ENCODE data around the gene TMEM53.
"Not testable (repeated sequence)": the region's sequence is repeated elsewhere in the genome, so short reads cannot be mapped to it uniquely, and the experiment has no call there.

TMEM53 gene

GRCh38 chr1:44674113-44675000 lies at the start of gene TMEM53, which contains the start of gene ARMH1:
Gene TMEM53 (minus strand): TSS chr1:44674481. CDS start chr1:44674391, 90 bp downstream.
Gene ARMH1 (plus strand): TSS chr1:44674714. CDS start chr1:44689698, 14,984 bp downstream.
- DNase-seq (ENCODE audit: low read depth): peak; percentile 94

GRCh38 chr1:44723496-44724295 lies 49.4 kb upstream of the TMEM53 start:
- DNase-seq (ENCODE audit: low read depth): peak; percentile 57

DNA sequence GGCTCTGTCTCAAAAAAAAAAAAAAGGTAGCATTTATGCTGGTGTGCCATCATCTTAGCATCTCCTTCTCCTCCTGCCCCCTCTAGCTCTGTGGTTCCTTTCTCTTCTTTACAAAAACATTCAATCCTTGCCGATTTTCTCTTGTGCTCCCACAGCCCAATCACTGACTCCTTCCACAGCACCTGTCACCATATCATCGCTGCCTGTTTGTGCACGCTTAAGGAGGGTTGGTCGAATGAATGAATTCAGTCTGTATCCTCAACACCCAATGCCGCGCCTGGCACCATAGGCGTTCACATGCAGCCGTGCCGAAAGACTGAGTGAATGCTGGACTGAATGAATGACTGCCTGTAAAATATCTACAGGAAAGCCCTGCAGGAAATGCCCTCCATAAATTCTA lies 48.8 kb upstream of the TMEM53 start:
- DNase-seq (ENCODE audit: low read depth): no peak

GRCh38 chr1:44721485-44722361 lies 47.4 kb upstream of the TMEM53 start:
- DNase-seq (ENCODE audit: low read depth): peak; percentile 74

- DNase-seq (ENCODE audit: low read depth): no peak
Observed at GRCh38 chr1:44720281-44720680, 46.0 kb upstream of the TMEM53 start.

- no peak for DNase-seq (ENCODE audit: low read depth)
Observed at GRCh38 chr1:44719318-44719717, 45.0 kb upstream of the TMEM53 start.

DNA sequence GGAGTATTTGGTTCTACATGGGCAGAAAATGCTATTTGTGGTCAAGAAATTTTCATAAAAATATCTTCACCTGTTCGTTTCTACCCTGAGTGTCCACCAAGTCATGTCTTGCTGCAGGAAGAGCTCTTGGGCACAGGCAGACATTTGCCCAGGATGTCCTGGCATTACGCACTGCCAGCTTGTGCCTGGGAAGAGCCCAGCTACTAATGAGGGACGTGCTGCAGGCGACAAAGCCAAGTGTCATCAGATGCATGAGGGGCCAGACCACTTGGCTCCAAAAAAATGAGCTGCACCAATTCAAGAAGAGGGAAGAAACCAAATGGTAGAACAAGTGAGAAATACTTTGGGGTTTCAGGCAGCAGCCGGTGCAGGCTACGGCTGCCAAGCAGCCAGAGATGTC lies 43.8 kb upstream of the TMEM53 start:
- no peak for DNase-seq (ENCODE audit: low read depth)

DNA sequence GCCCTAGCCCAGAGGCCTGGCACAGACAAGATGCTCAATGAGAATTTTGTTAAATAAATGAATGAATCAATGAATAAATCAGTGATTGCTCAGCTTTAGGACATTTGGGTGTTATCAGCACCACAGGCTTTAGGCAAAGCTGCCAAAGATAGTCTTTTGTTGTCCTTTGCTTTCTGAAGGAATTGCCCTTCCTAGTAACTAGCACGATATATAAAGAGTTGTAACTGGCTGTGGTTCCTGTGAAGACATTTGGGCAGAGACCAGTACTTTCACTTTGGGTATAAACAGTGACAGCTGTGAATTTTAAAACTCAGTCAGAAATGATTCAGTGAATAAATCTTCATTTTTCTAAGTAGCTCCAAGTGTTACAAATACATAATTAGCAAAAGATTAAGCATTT lies 43.4 kb upstream of the TMEM53 start:
- no peak for DNase-seq (ENCODE audit: low read depth)

DNA sequence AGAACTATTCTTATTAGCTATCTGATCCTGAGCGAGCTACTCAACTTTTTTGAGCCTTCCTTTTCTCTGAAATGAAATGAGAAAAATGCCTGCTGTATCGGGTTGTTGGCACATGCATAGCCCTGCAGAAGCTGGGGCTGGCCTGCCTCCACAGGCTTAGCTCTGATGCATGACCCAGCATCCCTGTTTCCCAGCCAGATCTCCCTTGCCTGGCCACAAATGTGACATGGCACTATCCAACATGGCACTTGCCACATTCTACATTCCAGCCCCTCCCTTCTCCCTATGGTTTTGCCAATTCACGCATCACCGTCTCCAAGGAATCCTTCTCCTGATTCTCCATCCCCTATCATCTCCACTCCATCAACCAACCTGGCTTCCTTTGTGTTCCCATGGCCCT lies 42.9 kb upstream of the TMEM53 start:
- DNase-seq (ENCODE audit: low read depth): no peak

- peak; percentile 54 for DNase-seq (ENCODE audit: low read depth)
Observed at GRCh38 chr1:44714944-44715571, 40.8 kb upstream of the TMEM53 start.

DNA sequence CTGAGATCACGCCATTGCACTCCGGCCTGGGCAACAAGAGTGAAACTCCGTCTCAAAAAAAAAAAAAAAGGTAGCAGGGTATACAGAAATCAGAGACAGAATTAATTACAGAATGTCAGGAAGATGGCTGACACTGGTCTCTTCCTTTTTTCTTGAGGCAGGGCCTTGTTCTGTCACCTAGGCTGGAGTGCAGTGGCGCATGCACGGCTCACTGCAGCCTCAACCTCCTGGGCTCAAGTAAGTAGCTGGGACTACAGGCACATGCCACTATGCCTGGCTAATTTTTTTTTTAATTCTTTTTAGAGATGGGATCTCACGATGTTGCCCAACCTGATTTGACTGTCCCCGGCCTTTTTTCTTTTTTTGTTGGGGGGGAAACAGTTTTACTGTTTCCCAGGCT lies 40.3 kb upstream of the TMEM53 start:
- no peak for DNase-seq (ENCODE audit: low read depth)

DNA sequence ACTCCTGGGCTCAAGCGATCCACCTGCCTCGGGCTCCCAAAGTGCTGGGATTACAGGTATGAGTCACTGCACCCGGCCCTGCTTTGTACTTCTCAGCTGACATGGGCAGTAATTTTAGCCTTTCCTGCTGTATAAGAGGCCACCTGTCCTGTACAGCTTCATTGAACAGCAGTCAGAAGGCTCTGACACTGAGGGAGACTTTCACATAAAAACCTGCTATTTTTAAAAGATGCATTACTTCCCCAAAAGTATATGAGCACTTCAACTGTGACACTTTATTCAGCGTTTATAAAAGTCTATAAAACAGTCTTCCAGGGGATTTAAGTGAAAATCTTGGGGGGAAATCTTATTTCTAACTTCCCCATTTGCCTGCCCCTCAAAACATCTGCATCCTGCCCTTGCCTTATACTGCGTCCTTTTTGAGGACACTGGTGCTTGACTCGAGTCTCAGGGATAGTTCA lies 39.1 kb upstream of the TMEM53 start:
- no peak for DNase-seq (ENCODE audit: low read depth)

- DNase-seq (ENCODE audit: low read depth): no peak
Observed at GRCh38 chr1:44707959-44708831, 33.9 kb upstream of the TMEM53 start.

GRCh38 chr1:44707112-44707881 lies 33.0 kb upstream of the TMEM53 start:
- no peak for DNase-seq (ENCODE audit: low read depth)

GRCh38 chr1:44705938-44706337 lies 31.7 kb upstream of the TMEM53 start:
- DNase-seq (ENCODE audit: low read depth): no peak

DNA sequence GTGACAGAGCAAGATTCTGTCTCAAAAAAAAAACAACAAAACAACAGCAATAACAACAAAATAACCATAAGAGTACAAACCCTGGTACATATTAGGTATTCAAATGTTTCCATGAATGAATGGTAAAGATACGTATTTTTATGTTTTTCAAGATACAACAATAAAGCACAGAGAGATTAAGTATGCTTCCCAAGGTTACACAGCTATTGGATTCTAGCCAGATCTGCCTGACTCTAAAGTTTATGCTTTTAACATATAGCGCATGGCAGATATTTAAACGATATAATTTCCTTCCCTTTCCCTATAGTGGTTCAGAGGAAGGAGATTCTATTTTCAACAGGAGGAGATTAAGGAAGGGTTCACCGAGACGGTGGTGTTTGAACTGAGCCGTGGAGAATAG lies 31.2 kb upstream of the TMEM53 start:
- no peak for DNase-seq (ENCODE audit: low read depth)

DNA sequence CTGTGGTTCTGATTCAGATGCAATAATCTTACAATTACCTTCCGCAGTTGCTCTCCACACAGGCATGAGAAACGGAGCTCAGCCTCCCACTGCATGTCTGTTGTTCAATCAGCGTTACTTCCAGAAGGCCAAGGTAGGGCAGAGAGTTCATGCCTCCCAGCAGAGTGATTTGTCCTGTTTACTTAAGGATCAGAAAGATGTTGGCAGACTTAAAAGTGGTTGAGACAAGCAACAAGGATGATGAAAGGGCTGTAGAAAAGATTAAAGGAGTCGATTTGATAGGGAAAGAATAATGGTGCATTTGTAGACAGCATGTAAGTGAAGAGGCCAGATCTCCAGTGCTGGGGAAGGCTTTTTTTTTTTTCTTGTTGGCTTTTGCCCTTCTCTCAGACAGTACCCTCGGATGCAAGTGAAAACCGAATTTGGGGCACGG lies 26.9 kb upstream of the TMEM53 start:
- no peak for DNase-seq (ENCODE audit: low read depth)

GRCh38 chr1:44700573-44700972 lies 26.3 kb upstream of the TMEM53 start:
- no peak for DNase-seq (ENCODE audit: low read depth)

- not testable (repeated sequence) for DNase-seq (ENCODE audit: low read depth)
Observed at GRCh38 chr1:44699375-44699774, 25.1 kb upstream of the TMEM53 start.

DNA sequence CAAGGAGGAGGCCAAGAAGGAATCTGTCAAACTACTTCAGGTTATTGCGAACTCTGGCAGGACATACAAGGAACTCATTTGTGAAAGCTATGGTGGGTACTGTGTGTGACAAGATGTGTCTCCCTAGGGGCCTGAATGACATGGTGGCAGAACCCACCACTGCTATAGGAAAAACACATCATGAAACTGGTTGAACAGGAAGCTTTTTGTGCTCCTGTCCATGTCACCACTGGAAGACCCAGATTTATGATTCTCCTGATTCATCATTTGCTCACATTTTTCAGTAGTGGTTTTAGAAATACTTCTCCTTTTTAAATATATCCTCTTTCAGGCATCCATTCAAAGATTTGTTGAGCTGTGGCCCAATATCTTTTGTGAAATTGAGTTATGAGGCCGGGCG lies 23.9 kb upstream of the TMEM53 start:
- no peak for DNase-seq (ENCODE audit: low read depth)

Measured in activated T-cell treated with anti-CD3 and anti-CD28 coated beads for 48 hours (primary cell).